GM21529 (cell line): ENCODE results near the gene GET4.
"Not testable (repeated sequence)": the region's sequence is repeated elsewhere in the genome, so short reads cannot be mapped to it uniquely, and the experiment has no call there.

Experiments
- ATAC-seq: cut with Tn5 transposase; IDR thresholded peaks from one replicate; pipeline ENCODE4 v1.9.1; 2021; ENCODE audit not compliant: unreplicated experiment

GET4 gene

DNA sequence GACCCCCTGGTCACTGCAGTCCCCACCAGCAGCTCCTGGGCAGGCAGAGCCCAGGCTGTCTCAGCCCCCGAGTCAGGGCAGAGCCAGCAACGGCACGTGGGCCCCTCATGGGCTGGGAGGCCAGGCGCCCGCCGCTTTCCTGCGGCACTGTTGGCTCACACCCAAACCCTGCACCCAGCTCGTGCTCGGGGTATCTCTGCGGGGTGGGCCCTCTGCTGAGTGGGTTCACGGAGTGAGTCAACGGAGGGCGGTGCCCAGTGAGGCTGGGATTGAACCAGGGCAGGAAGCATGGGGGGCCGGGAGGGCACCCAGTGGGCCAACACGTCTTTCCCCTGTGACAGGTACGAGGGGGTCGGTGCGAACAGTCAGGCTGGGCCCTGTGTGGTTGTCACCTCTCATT lies 49.2 kb downstream of the GET4 start:
- no peak for ATAC-seq

DNA sequence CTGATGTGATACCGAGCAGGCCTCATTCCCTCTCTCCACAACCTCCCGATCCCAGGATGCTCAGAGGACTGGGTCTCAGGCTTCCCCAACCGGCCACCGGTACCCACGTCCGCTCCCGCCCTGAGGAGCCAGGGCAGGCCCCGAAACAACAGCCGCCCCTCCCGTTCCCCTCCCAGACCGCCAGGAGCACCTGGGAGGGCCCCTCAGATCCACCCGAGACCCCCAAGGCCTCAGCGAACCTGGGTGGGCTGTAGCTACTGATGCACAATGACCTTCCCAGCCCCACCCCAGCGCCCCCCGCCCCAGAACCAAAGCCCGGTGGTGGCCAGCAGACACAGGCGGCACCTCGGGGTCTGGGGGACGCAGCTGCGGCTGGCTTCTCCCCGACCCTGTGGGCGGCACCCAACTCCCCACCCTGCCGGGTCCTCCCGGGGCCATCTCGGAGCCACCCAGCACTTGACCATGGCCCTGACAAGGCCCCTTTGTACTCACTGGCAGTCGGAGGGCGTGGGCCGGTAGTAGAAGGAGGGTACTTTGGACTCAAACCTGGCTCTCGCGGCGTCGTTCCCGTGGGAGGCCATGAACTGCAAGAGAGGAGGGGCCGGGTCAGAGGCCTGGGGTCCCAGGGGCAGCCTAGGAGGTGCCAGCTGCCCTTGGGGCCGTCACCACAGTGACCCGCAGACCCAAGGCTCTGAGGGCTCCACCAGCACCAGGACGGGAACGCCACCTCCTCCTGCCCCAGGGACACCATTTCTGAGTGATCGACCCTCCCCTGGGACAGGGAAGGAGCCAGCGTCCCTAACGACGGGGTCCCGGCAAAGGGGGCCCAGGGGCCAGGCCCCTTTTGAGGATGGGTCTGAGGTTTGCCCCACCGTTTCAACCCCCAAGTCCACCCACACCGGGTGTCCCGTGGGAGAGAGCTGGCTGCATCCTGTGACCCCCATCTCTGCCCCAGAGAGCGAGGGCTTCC lies 50.0 kb downstream of the GET4 start:
- ATAC-seq, result no peak

DNA sequence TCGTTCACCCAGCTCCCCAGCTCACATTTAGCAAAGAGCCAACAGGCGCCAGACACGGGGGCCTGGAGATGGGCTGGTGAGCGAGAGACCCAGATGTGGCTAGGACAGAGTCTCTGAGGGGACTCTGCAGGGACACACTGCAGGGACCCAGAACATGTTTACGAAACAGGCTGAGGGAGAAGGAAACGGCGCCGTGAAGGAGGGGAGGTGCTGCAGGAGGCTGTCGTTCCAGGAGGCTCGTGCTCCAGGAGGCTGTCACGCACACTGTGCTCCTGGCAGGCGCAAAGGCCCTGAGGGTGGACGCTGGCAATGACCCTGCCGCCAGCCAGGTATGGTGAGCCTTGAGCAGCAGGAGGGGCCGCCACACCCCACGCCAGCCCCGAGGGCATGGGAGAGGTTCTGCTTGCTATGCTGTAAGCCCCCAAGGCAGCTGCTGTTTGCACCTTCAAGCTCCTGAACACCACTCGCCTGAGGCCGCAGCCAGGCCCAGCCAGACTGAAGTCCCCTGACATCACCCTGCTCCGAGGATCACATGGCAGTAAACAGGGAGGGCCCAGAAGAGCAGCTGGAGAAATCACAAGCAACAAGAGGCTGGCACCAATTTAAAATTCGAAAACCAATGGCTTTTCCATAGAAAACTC lies 50.8 kb downstream of the GET4 start:
- no peak for ATAC-seq

DNA sequence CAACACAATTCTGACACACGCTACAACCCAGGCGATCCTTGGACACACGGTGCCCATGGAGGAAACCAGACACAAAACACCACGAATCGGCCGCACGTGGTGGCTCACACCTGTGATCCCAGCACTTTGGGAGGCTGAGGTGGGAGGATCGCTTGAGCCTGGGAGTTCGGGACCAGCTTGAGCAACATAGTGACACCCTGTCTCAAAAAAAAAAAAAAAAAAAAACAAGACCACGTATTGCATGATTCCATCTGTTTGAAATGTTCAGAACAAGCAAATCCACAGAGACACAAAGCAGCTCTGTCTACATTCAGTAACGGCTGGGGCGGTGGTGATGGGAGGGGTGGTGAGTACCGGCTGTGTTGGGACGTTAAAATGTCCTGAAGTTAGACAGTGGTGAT lies 53.0 kb downstream of the GET4 start:
- ATAC-seq, result no peak

DNA sequence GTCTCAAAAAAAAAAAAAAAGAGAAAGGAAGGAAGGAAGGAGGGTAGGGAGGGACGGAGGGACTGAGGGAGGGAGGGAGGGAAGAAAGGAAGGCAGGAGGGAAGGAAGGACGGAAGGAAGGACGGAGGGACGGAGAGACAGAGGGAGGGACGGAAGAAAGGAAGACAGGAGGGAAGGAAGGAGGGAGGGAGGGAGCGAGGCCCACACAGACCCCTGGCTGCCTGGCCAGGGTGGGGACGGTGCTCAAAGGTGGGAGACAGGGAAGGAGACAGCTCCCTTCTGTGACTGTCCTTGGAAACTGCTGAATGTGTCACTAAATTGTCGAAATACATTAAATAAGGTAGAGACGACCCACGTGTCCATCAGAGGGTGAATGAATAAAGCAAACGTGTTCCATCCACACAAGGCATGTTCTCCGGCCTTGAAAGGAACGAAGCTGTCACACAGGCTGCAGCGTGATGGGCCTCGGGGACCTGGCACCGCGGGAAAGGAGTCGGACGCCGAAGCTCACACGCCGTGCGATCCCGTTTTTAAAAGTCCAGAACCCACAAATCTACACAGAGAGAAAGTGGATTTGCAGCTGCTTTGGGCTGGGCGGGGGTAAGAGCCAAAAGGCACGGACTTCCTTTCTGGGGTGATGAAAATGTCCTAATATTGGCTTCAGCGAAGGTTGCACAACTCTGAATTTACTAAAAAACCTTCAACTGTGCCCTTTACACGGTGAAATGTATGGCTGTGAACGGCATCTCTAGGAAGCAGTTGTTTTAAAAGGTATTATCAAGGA lies 54.8 kb downstream of the GET4 start:
- ATAC-seq, result no peak

DNA sequence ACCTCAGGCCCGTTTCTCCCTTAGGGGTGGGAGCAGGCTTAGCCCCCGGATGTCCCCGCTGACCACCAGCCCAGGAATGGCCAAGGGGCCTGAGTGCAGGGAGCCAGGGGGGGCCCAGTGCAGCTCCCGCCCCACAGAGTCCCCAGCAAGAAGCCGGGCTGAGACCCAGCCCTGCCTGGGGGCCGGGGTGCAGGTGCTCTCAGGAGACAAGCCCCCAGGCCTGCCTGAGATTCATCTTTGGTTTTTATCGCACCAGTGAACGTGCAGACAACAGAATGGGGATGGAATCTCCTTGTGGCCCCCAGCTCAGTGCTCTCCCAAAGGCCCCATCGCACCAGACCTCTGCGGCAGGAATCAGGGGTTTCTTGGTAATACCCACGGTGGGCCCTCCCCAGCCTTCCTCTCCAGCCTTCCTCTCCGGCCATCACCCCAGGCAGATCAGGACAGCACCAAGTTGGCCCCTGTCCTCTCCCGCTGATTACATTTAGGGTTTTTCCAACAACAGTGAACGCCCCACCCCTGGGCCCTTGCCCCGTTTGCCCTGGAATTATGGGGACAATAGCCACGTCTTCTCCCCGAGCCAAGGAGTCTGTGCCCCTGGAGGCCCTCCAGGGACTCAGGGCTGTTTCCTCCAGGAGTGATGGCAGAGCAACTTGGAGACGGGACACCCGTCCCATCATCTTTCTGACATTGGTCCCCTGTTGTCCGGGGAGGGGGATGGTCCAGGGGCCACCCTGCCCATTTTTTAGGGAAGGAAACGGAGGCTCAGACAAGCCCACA lies 55.7 kb downstream of the GET4 start:
- ATAC-seq, result no peak

DNA sequence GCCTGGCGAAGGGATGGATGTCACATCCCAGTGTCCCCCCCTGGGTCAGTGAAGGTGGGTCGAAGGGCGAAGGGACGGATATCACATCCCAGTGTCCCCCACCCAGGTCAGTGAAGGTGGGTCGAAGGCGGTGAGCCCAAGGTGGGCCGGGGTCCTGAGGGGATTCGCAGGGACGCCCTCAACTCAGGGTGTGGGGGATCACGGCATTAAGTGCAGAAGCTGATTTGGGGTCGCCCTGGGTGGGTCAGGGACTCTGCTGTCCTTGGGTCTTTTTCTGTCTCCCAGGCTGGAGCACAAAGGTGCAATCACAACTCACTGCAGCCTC lies 56.3 kb downstream of the GET4 start:
- ATAC-seq, result no peak

DNA sequence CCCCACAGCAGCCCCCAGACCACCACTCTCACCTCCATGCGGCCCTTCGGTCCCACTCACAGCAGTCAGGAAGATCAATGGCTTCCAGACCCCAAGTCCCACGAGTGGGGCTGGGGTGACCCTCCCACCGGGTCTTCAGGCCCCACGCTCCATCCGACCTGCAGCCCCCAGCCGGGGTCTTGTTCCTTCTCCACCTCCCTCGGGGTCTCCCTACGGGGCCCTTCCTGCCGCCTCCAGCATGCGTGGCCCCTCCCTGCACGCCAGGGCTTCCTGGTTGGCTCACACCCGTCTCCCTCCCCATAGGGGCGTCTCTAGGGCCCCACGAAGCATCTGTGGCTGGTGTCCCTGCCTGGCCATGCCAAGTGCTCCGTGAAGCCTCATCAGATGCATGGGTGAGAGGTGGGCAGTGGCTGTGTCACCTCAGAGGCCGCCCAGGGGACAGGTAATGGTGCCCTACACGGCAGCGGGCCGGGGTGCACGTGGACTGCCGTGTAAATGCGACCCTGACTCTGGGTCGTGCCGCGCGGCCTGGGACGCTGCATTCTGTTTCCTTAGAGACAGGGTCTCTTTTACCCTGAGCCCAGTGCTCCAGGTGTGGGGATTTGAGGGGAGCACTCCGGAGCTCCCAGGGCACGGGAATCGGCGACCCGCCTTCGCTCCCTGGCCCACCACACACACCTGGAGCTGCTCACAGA lies 58.3 kb downstream of the GET4 start:
- ATAC-seq, result no peak

DNA sequence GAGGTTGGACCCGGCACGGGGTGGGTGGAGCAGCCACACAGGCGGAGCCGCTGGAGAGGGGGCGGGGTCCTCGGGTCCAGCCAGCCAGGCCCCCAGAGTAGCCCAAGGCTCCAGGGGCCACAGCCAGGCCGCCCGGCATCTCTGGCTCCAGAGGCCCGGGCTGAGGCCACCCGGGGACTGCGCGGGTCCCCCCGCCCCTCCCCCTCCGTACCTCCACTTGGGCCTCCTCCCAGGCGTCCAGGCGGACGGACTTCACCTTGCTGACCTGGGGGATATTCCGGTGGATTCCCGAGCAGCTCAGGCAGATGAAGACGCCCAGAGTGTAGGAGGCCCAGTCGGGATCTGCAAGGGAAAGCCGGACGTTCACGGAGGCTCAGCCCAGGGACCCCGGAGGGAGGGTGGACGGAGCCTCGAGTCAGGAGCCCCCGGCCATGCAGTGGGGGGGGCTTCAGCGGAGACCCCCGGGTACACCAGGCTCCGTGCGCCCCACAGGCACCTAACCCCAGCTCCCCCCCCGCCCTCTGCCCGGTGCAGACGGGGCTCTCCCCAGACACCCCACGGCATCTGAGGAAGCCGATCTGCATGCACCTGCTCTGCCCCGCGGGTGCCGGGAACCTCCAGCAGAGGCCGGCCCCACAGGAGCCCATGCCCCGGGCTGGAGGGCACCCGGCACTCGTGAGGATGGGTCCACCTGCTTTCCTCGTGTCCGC lies 59.0 kb downstream of the GET4 start:
- ATAC-seq, result no peak

DNA sequence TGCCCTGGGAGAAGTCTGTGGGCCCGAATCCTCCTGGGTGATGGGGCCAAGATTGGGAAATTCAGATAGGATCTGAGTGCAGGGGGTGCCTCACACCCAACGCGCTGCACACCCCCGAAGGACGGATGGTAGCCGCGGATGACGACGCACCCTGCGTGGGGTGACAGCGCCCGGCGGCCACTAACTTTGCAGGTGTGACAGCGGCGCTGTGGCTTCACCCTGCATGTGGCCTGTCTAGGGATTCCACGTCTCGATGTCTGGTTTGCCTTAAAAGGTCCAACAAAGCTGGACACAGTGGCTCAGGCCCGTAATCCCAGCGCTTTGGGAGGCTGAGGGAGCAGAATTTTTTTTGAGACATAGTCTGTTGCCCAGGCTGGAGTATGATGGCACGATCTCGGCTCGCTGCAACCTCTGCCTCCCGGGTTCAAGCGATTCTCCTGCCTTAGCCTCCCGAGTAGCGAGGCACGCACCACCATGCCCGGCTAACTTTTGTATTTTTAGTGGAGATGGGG lies 59.6 kb downstream of the GET4 start:
- ATAC-seq, result no peak

DNA sequence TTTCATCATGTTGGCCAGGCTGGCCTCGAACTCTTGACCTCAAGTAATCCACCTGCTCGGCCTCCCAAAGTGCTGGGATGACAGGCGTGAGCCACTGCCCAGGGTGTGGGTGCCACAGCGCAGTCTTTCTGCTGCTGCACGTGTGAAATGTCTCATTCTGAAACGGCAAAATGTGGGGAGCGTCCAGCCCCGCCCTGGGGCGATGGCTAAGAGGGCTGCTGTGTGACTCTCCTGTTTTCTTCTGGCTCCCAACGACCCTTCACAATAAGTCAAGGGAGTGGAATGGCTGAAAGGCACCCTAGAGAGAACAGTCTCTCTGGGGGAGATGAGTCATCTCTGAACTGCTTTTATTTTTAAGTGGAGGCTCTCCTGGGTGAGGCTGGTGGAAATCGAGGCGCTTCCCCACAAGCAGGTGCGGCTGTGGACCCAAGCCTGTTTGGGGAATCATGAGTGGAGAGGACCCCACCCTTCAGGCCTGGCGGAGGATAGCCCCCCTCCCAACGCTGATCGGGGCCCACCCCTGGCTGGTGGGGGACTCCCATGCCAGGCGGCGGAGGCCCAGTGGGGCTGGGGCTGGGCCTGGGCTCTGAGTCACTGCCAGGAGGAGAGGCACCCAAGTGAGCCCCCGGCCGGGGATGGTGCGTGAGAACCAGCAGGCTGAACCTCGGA lies 60.2 kb downstream of the GET4 start:
- ATAC-seq, result peak; percentile 90

DNA sequence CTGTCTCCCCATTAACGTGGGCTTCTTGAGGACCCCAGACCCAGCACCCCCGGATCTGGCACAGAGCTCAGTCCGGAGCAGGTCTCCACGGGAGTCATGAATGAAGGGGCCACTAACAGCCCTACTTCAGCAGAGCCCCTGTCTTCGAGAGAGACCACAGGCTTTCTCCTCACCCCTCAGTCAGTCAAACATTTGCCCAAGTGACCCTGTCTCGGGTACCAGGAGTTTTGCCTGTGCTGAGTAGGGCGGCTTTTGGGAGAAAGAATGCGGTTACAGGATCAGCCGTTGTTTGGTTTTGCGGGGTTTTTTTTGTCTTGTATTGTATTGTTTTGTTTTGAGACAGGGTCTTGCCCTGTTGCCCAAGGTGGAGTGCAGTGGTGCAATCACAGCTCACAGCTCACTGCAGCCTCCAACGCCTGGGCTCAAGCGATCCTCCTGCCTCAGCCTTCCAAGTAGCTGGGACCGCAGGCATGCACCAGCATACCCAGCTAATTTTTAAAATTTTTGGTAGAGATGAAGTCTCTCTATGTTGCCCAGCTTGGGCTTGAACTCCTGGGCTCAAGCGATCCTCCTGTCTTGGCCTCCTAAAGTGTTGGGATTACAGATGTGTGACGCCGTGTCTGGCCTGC lies 61.6 kb downstream of the GET4 start:
- no peak for ATAC-seq

DNA sequence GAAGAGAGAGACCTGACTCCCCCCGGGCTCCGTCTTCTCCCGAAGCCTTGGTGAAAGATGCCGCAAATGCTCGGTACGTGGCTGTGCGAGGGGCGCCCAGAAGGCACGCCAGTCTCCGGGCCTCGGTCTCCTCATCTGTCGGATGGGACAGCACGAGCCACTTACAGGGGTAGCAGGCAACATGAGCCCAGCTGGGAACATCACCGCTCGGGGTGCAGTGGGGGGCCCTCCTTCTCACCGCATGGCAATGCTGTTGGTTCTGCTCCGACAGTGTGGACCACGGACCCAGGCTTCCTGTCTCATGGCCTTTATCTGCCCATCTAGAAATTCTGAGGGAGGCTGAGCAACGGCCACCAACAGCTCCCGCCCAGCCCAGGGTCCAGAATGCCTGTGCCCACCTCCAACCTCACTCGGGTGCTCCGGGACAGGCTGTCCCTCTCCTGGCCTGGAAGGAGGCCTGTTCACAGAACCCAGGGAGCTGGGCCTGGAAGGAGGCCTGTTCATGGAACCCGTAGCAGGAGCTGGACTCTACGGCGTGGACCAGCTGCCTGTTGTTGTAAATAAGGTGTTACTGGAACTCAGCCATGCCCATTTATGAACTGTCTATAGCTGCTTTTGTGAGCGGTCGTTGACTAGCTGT lies 62.3 kb downstream of the GET4 start:
- ATAC-seq, result no peak

DNA sequence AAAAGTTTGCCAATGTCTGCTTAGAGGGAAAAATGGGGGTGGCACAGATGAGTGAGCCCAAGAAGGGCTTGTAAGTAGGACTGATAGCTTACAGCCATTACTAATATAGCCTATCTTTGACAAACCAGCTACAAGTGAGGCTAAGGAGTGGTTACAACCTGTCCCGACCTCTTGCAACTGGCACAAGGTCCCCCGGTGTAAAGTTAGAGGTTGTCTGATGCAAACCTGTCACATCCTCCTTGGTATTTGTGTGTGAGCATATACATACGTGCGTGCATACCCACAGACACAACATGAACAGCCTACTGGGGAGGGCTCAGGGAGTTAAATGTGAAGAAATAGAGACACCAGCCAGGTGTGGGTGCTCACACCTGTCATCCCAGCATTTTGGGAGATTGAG lies 63.5 kb downstream of the GET4 start:
- ATAC-seq, result no peak

DNA sequence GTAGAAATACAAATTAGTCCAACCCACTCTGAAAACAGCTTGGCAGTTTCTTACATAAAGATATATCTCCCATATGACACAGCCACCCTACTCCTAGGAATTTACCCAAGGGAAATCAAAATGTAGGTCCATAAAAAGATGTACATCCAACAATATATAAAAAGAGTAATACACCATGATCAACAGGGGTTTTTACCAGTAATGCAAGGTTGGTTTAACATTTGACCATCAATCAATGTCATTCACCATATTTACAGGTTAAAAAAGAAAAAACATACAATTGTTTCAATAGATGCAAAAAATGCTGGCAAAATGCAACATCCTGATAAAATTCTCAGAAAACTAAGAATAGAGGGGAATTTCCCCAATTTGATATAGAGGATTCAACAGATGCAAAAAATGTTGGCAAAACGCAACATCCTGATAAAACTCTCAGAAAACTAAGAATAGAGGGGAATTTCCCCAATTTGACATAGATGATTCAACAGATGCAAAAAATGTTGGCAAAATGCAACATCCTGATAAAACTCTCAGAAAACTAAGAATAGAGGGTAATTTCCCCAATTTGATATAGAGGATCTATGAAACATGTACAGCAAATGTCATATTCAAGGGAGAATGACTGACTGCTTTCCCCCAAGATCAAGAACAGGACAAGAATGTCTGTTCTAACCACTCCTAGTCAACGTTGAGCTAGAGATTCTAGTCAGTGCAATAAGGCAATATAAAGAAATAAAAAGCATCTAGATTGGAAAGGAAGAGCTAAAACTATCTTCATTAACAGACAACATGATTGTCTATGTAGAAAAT lies 64.5 kb downstream of the GET4 start:
- no peak for ATAC-seq

DNA sequence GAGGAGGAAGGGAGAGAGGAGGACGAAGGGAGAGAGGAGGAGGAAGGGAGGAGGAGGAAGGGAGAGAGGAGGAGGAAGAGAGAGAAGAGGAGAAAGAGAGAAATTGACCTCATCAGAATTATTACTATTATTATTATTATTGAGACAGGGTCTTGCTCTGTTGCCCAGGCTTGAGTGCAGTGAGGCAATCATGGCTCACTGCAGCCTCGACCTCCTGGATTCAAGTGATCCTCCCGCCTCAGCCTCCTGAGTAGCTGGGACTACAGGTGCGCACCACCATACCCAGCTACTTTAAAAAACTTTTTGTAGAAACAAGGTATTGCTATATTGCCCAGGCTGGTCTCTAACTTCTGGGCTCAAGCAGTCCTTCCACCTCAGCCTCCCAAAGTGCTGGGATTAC lies 67.4 kb downstream of the GET4 start:
- ATAC-seq, result not testable (repeated sequence)

DNA sequence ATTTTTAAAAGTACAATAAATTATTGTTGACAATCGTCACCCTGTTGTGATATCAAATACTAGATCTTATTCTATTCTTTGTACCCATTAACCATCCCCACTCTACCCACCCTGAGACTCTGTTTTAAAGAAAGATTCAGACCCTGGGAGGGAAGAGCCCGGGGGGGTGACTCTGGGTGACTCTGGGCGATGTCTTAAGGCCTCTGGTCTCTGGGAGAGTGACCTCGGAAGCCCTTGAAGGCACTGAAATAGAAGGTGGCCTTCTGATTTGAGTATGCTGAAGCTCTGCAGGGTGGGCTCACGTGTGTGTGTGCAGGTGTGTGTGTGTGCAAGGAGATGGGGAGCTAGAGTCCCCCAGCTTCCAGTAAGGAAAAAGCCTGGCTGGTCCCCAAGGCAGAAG lies 68.4 kb downstream of the GET4 start:
- no peak for ATAC-seq
